ENCODE measurements around the gene CELA1.
A peak's percentile ranks its signal among the peaks of the same experiment; 100 is the strongest.

Gene CELA1

GRCh38 chr12:51351913-51352532 lies 5.5 kb upstream of the CELA1 start:
- Histone ChIP-seq H3K4me3 (ENCODE audit: insufficient read length, low read depth) (no peak overlapping the region), H3K4me1 (ENCODE audit: insufficient read depth, insufficient read length) (no peaks in the 10 kb centered on the region), H3K36me3 (ENCODE audit: insufficient read depth, insufficient read length, low read length) (peaks cover 40% of the 10 kb centered on the region), H3K9me3 (ENCODE audit: insufficient read depth, low read length) (no peaks in the 10 kb centered on the region; the same call in 1 of the 2 replicates), H3K9ac (ENCODE audit: insufficient read length, low read depth) (no peak overlapping the region), H3K27me3 (ENCODE audit: insufficient read depth, insufficient read length) (no peaks in the 10 kb centered on the region)
- no peak for TF ChIP-seq YY1 (IDR thresholded peaks at IDR 0.05; ENCODE audit: insufficient read depth, insufficient read length)
- TF ChIP-seq ZNF274 (IDR thresholded peaks at IDR 0.05; ENCODE audit: low read depth, low read length) = no peak
- TF ChIP-seq SUZ12 (IDR thresholded peaks at IDR 0.05; ENCODE audit: extremely low read depth, insufficient read depth, insufficient read length) = no peak
- DNase-seq (ENCODE audit: low read depth, low spot score) = peak; percentile 84

GRCh38 chr12:51349026-51349425 lies 2.5 kb upstream of the CELA1 start:
- no peaks in the 10 kb centered on the region for H3K27me3 ChIP-seq (ENCODE audit: insufficient read depth, insufficient read length)
- H3K4me1 ChIP-seq (ENCODE audit: insufficient read depth, insufficient read length) = peaks cover 6% of the 10 kb centered on the region
- peaks cover 13% of the 10 kb centered on the region for H3K36me3 ChIP-seq (ENCODE audit: insufficient read depth, insufficient read length, low read length)
- DNase-seq (ENCODE audit: low read depth, low spot score) = no peak
- no peaks in the 10 kb centered on the region for H3K9me3 ChIP-seq (ENCODE audit: insufficient read depth, low read length)
- H3K4me3 ChIP-seq (ENCODE audit: insufficient read length, low read depth) = no peak overlapping the region
- TF ChIP-seq SUZ12 (IDR thresholded peaks at IDR 0.05; ENCODE audit: extremely low read depth, insufficient read depth, insufficient read length) (no peak), YY1 (IDR thresholded peaks at IDR 0.05; ENCODE audit: insufficient read depth, insufficient read length) (no peak), ZNF274 (IDR thresholded peaks at IDR 0.05; ENCODE audit: low read depth, low read length) (no peak)
- no peak overlapping the region for H3K9ac ChIP-seq (ENCODE audit: insufficient read length, low read depth)

- TF ChIP-seq YY1 (IDR thresholded peaks at IDR 0.05; ENCODE audit: insufficient read depth, insufficient read length) (no peak), ZNF274 (IDR thresholded peaks at IDR 0.05; ENCODE audit: low read depth, low read length) (no peak), SUZ12 (IDR thresholded peaks at IDR 0.05; ENCODE audit: extremely low read depth, insufficient read depth, insufficient read length) (no peak)
- Histone ChIP-seq H3K9ac (ENCODE audit: insufficient read length, low read depth) (no peak overlapping the region), H3K4me3 (ENCODE audit: insufficient read length, low read depth) (no peak overlapping the region), H3K27me3 (ENCODE audit: insufficient read depth, insufficient read length) (no peaks in the 10 kb centered on the region), H3K4me1 (ENCODE audit: insufficient read depth, insufficient read length) (peaks cover 6% of the 10 kb centered on the region), H3K9me3 (ENCODE audit: insufficient read depth, low read length) (no peaks in the 10 kb centered on the region), H3K36me3 (ENCODE audit: insufficient read depth, insufficient read length, low read length) (peaks cover 4% of the 10 kb centered on the region)
- no peak for DNase-seq (ENCODE audit: low read depth, low spot score)
These were observed 1.6 kb upstream of the CELA1 start for GRCh38 chr12:51348116-51348515.

- Histone ChIP-seq H3K27me3 (ENCODE audit: insufficient read depth, insufficient read length) (no peaks in the 10 kb centered on the region), H3K9me3 (ENCODE audit: insufficient read depth, low read length) (no peaks in the 10 kb centered on the region), H3K4me3 (ENCODE audit: insufficient read length, low read depth) (no peak overlapping the region), H3K4me1 (ENCODE audit: insufficient read depth, insufficient read length) (peaks cover 6% of the 10 kb centered on the region), H3K9ac (ENCODE audit: insufficient read length, low read depth) (no peak overlapping the region), H3K36me3 (ENCODE audit: insufficient read depth, insufficient read length, low read length) (no peaks in the 10 kb centered on the region)
- DNase-seq (ENCODE audit: low read depth, low spot score) = no peak
- TF ChIP-seq YY1 (IDR thresholded peaks at IDR 0.05; ENCODE audit: insufficient read depth, insufficient read length) (no peak), ZNF274 (IDR thresholded peaks at IDR 0.05; ENCODE audit: low read depth, low read length) (no peak), SUZ12 (IDR thresholded peaks at IDR 0.05; ENCODE audit: extremely low read depth, insufficient read depth, insufficient read length) (no peak)
These were observed 798 bp downstream of the CELA1 start for GRCh38 chr12:51345681-51346080.

GRCh38 chr12:51343201-51343600 lies 3.3 kb downstream of the CELA1 start:
- Histone ChIP-seq H3K4me3 (ENCODE audit: insufficient read length, low read depth) (no peak overlapping the region), H3K4me1 (ENCODE audit: insufficient read depth, insufficient read length) (peaks cover 6% of the 10 kb centered on the region), H3K9ac (ENCODE audit: insufficient read length, low read depth) (no peak overlapping the region), H3K36me3 (ENCODE audit: insufficient read depth, insufficient read length, low read length) (no peaks in the 10 kb centered on the region), H3K27me3 (ENCODE audit: insufficient read depth, insufficient read length) (no peaks in the 10 kb centered on the region), H3K9me3 (ENCODE audit: insufficient read depth, low read length) (no peaks in the 10 kb centered on the region)
- TF ChIP-seq SUZ12 (IDR thresholded peaks at IDR 0.05; ENCODE audit: extremely low read depth, insufficient read depth, insufficient read length) = no peak
- no peak for TF ChIP-seq YY1 (IDR thresholded peaks at IDR 0.05; ENCODE audit: insufficient read depth, insufficient read length)
- no peak for TF ChIP-seq ZNF274 (IDR thresholded peaks at IDR 0.05; ENCODE audit: low read depth, low read length)
- DNase-seq (ENCODE audit: low read depth, low spot score) = no peak

- Histone ChIP-seq H3K27me3 (ENCODE audit: insufficient read depth, insufficient read length) (no peaks in the 10 kb centered on the region), H3K4me3 (ENCODE audit: insufficient read length, low read depth) (no peak overlapping the region), H3K9me3 (ENCODE audit: insufficient read depth, low read length) (no peaks in the 10 kb centered on the region), H3K4me1 (ENCODE audit: insufficient read depth, insufficient read length) (peaks cover 6% of the 10 kb centered on the region), H3K36me3 (ENCODE audit: insufficient read depth, insufficient read length, low read length) (no peaks in the 10 kb centered on the region), H3K9ac (ENCODE audit: insufficient read length, low read depth) (no peak overlapping the region)
- DNase-seq (ENCODE audit: low read depth, low spot score) = no peak
- no peak for TF ChIP-seq SUZ12 (IDR thresholded peaks at IDR 0.05; ENCODE audit: extremely low read depth, insufficient read depth, insufficient read length)
- no peak for TF ChIP-seq YY1 (IDR thresholded peaks at IDR 0.05; ENCODE audit: insufficient read depth, insufficient read length)
- no peak for TF ChIP-seq ZNF274 (IDR thresholded peaks at IDR 0.05; ENCODE audit: low read depth, low read length)
These were observed 4.1 kb downstream of the CELA1 start for GRCh38 chr12:51342416-51342815.

GRCh38 chr12:51341251-51342007 lies 5.0 kb downstream of the CELA1 start:
- Histone ChIP-seq H3K27me3 (ENCODE audit: insufficient read depth, insufficient read length) (no peaks in the 10 kb centered on the region), H3K4me1 (ENCODE audit: insufficient read depth, insufficient read length) (peaks cover 9% of the 10 kb centered on the region), H3K36me3 (ENCODE audit: insufficient read depth, insufficient read length, low read length) (no peaks in the 10 kb centered on the region), H3K9me3 (ENCODE audit: insufficient read depth, low read length) (no peaks in the 10 kb centered on the region), H3K9ac (ENCODE audit: insufficient read length, low read depth) (no peak overlapping the region), H3K4me3 (ENCODE audit: insufficient read length, low read depth) (no peak overlapping the region)
- peak; percentile 63 for DNase-seq (ENCODE audit: low read depth, low spot score)
- TF ChIP-seq YY1 (IDR thresholded peaks at IDR 0.05; ENCODE audit: insufficient read depth, insufficient read length) = no peak
- TF ChIP-seq SUZ12 (IDR thresholded peaks at IDR 0.05; ENCODE audit: extremely low read depth, insufficient read depth, insufficient read length) = no peak
- no peak for TF ChIP-seq ZNF274 (IDR thresholded peaks at IDR 0.05; ENCODE audit: low read depth, low read length)

Measured in NT2/D1 (cell line).